Measurements from ENCODE around the gene DCD. TPM values are rescaled to one million over a fixed set of nuclear protein-coding genes. Genes with fewer than 3 reads are reported as not detected.
A peak's percentile ranks its signal among the peaks of the same experiment; 100 is the strongest.

Gene DCD
- not detected for total RNA-seq
- not detected for polyA plus RNA-seq (ENCODE audit: insufficient read length in 2 of 2)
- long read RNA-seq, donor 1 = 0 reads
- long read RNA-seq, donor 2 = 0 reads
- long read RNA-seq, donor 3 = 0 reads
- long read RNA-seq, donor 4 = 0 reads

GRCh38 chr12:54648265-54648664 lies at the start of gene DCD:
TSS of gene DCD (minus strand) at chr12:54648365. CDS start at chr12:54648303, 62 bp downstream.
- Histone ChIP-seq H3K9me3 (ENCODE audit: control insufficient read depth, insufficient read depth, low read length) (no peaks in the 10 kb centered on the region), H3K27me3 (ENCODE audit: control insufficient read depth, insufficient read depth, low read length) (no peaks in the 10 kb centered on the region), H3K4me3 (ENCODE audit: low read depth, low read length) (no peak within 1 kb of the TSS), H3K27ac (ENCODE audit: low read depth, low read length) (no peak within 1 kb of the TSS), H3K4me1 (ENCODE audit: control insufficient read depth, insufficient read depth, low read length) (no peaks in the 10 kb centered on the region), H3K36me3 (ENCODE audit: control insufficient read depth, insufficient read depth, low read length) (no peaks in the 10 kb centered on the region)
- no peak for DNase-seq (ENCODE audit: low read depth in 4 of 6, low spot score in 6 of 6)
- WGBS (ENCODE audit: insufficient coverage) = 90% methylated on average over 1 of the region's 2 CpGs

- no peaks in the 10 kb centered on the region for H3K36me3 ChIP-seq (ENCODE audit: control insufficient read depth, insufficient read depth, low read length)
- H3K27me3 ChIP-seq (ENCODE audit: control insufficient read depth, insufficient read depth, low read length) = no peaks in the 10 kb centered on the region
- no peak overlapping the region for H3K27ac ChIP-seq (ENCODE audit: low read depth, low read length)
- H3K4me1 ChIP-seq (ENCODE audit: control insufficient read depth, insufficient read depth, low read length) = no peaks in the 10 kb centered on the region
- WGBS (ENCODE audit: insufficient coverage) = 50% methylated on average over 1 of the region's 1 CpG
- H3K9me3 ChIP-seq (ENCODE audit: control insufficient read depth, insufficient read depth, low read length) = no peaks in the 10 kb centered on the region
- no peak overlapping the region for H3K4me3 ChIP-seq (ENCODE audit: low read depth, low read length)
- DNase-seq (ENCODE audit: low read depth in 4 of 6, low spot score in 6 of 6) = no peak
Measured at GRCh38 chr12:54697851-54698250, 49.7 kb upstream of the DCD start.

- Histone ChIP-seq H3K4me3 (ENCODE audit: low read depth, low read length) (no peak overlapping the region), H3K36me3 (ENCODE audit: control insufficient read depth, insufficient read depth, low read length) (no peaks in the 10 kb centered on the region), H3K27me3 (ENCODE audit: control insufficient read depth, insufficient read depth, low read length) (no peaks in the 10 kb centered on the region), H3K27ac (ENCODE audit: low read depth, low read length) (no peak overlapping the region), H3K4me1 (ENCODE audit: control insufficient read depth, insufficient read depth, low read length) (no peaks in the 10 kb centered on the region), H3K9me3 (ENCODE audit: control insufficient read depth, insufficient read depth, low read length) (no peaks in the 10 kb centered on the region)
- WGBS (ENCODE audit: insufficient coverage) = no CpG with 5 or more reads among the region's 2 CpGs
- no peak for DNase-seq (ENCODE audit: low read depth in 4 of 6, low spot score in 6 of 6)
Measured at GRCh38 chr12:54692353-54692752, 44.2 kb upstream of the DCD start.

GRCh38 chr12:54689984-54690383 lies 41.8 kb upstream of the DCD start:
- Histone ChIP-seq H3K9me3 (ENCODE audit: control insufficient read depth, insufficient read depth, low read length) (no peaks in the 10 kb centered on the region), H3K27ac (ENCODE audit: low read depth, low read length) (no peak overlapping the region), H3K36me3 (ENCODE audit: control insufficient read depth, insufficient read depth, low read length) (no peaks in the 10 kb centered on the region), H3K4me1 (ENCODE audit: control insufficient read depth, insufficient read depth, low read length) (no peaks in the 10 kb centered on the region), H3K27me3 (ENCODE audit: control insufficient read depth, insufficient read depth, low read length) (no peaks in the 10 kb centered on the region), H3K4me3 (ENCODE audit: low read depth, low read length) (no peak overlapping the region)
- 100% methylated on average over 1 of the region's 2 CpGs for WGBS (ENCODE audit: insufficient coverage)
- DNase-seq (ENCODE audit: low read depth in 4 of 6, low spot score in 6 of 6) = no peak

GRCh38 chr12:54689034-54689372 lies 40.8 kb upstream of the DCD start:
- DNase-seq (ENCODE audit: low read depth in 4 of 6, low spot score in 6 of 6) = peak in 4 of 6 donors; percentile 8 to 77 (median 15)
- Histone ChIP-seq H3K27me3 (ENCODE audit: control insufficient read depth, insufficient read depth, low read length) (no peaks in the 10 kb centered on the region), H3K36me3 (ENCODE audit: control insufficient read depth, insufficient read depth, low read length) (no peaks in the 10 kb centered on the region), H3K4me3 (ENCODE audit: low read depth, low read length) (no peak overlapping the region), H3K27ac (ENCODE audit: low read depth, low read length) (no peak overlapping the region), H3K4me1 (ENCODE audit: control insufficient read depth, insufficient read depth, low read length) (no peaks in the 10 kb centered on the region), H3K9me3 (ENCODE audit: control insufficient read depth, insufficient read depth, low read length) (no peaks in the 10 kb centered on the region)
- WGBS (ENCODE audit: insufficient coverage) = 66% methylated on average over 7 of the region's 8 CpGs

GRCh38 chr12:54688309-54689033 lies 40.3 kb upstream of the DCD start:
- DNase-seq (ENCODE audit: low read depth in 4 of 6, low spot score in 6 of 6) = no peak
- no peaks in the 10 kb centered on the region for H3K27me3 ChIP-seq (ENCODE audit: control insufficient read depth, insufficient read depth, low read length)
- WGBS (ENCODE audit: insufficient coverage) = 83% methylated on average over 3 of the region's 5 CpGs
- no peaks in the 10 kb centered on the region for H3K36me3 ChIP-seq (ENCODE audit: control insufficient read depth, insufficient read depth, low read length)
- no peak overlapping the region for H3K4me3 ChIP-seq (ENCODE audit: low read depth, low read length)
- H3K27ac ChIP-seq (ENCODE audit: low read depth, low read length) = no peak overlapping the region
- no peaks in the 10 kb centered on the region for H3K4me1 ChIP-seq (ENCODE audit: control insufficient read depth, insufficient read depth, low read length)
- H3K9me3 ChIP-seq (ENCODE audit: control insufficient read depth, insufficient read depth, low read length) = no peaks in the 10 kb centered on the region

GRCh38 chr12:54684636-54685630 lies 36.8 kb upstream of the DCD start:
- Histone ChIP-seq H3K36me3 (ENCODE audit: control insufficient read depth, insufficient read depth, low read length) (no peaks in the 10 kb centered on the region), H3K4me3 (ENCODE audit: low read depth, low read length) (no peak overlapping the region), H3K9me3 (ENCODE audit: control insufficient read depth, insufficient read depth, low read length) (no peaks in the 10 kb centered on the region), H3K4me1 (ENCODE audit: control insufficient read depth, insufficient read depth, low read length) (no peaks in the 10 kb centered on the region), H3K27me3 (ENCODE audit: control insufficient read depth, insufficient read depth, low read length) (no peaks in the 10 kb centered on the region), H3K27ac (ENCODE audit: low read depth, low read length) (no peak overlapping the region)
- 82% methylated on average over 11 of the region's 12 CpGs for WGBS (ENCODE audit: insufficient coverage)
- no peak for DNase-seq (ENCODE audit: low read depth in 4 of 6, low spot score in 6 of 6)

GRCh38 chr12:54683398-54683797 lies 35.2 kb upstream of the DCD start:
- Histone ChIP-seq H3K36me3 (ENCODE audit: control insufficient read depth, insufficient read depth, low read length) (no peaks in the 10 kb centered on the region), H3K9me3 (ENCODE audit: control insufficient read depth, insufficient read depth, low read length) (no peaks in the 10 kb centered on the region), H3K4me1 (ENCODE audit: control insufficient read depth, insufficient read depth, low read length) (no peaks in the 10 kb centered on the region), H3K4me3 (ENCODE audit: low read depth, low read length) (no peak overlapping the region), H3K27ac (ENCODE audit: low read depth, low read length) (no peak overlapping the region), H3K27me3 (ENCODE audit: control insufficient read depth, insufficient read depth, low read length) (no peaks in the 10 kb centered on the region)
- DNase-seq (ENCODE audit: low read depth in 4 of 6, low spot score in 6 of 6) = no peak
- WGBS (ENCODE audit: insufficient coverage) = 22% methylated on average over 2 of the region's 2 CpGs

GRCh38 chr12:54682674-54683073 lies 34.5 kb upstream of the DCD start:
- WGBS (ENCODE audit: insufficient coverage) = 71% methylated on average over 1 of the region's 1 CpG
- H3K4me1 ChIP-seq (ENCODE audit: control insufficient read depth, insufficient read depth, low read length) = no peaks in the 10 kb centered on the region
- H3K4me3 ChIP-seq (ENCODE audit: low read depth, low read length) = no peak overlapping the region
- DNase-seq (ENCODE audit: low read depth in 4 of 6, low spot score in 6 of 6) = no peak
- no peaks in the 10 kb centered on the region for H3K9me3 ChIP-seq (ENCODE audit: control insufficient read depth, insufficient read depth, low read length)
- H3K27ac ChIP-seq (ENCODE audit: low read depth, low read length) = no peak overlapping the region
- no peaks in the 10 kb centered on the region for H3K36me3 ChIP-seq (ENCODE audit: control insufficient read depth, insufficient read depth, low read length)
- H3K27me3 ChIP-seq (ENCODE audit: control insufficient read depth, insufficient read depth, low read length) = no peaks in the 10 kb centered on the region

Measured in spinal cord (tissue), 10 donors.